Spleen (tissue), 11 donors: ENCODE measurements around the gene HOXA6. TPM values are rescaled to one million over a fixed set of nuclear protein-coding genes. Genes with fewer than 3 reads are reported as not detected.

ENCODE experiments used
- DNase-seq: peaks from one replicate; pipeline ENCODE4 v3.0.0-alpha.2; 2020
- H3K27ac ChIP-seq, 8 donors: fragments of 200-600 bp; sonication (generic) in 7 of 8; 1 replicate in 4 of 8; 2 replicates in 4 of 8; pipeline versions ENCODE4 v1.5.0 to v1.8.0; 2016 to 2021; ENCODE audit warnings: inconsistent platforms in 4 of 8, mild to moderate bottlenecking in 4 of 8, moderate library complexity in 1 of 8
- H3K27me3 ChIP-seq, 7 donors: fragments of 200-600 bp; sonication (generic) in 6 of 7; replicated peaks in 1 of 7; 1 replicate in 4 of 7; 2 replicates in 3 of 7; pipeline versions ENCODE4 v1.5.0 to v1.8.0; 2016 to 2021; ENCODE audit warnings: inconsistent platforms in 3 of 7, mild to moderate bottlenecking in 1 of 7
- H3K36me3 ChIP-seq, 6 donors: fragments of 200-600 bp; sonication (generic) in 5 of 6; 1 replicate in 4 of 6; 2 replicates in 2 of 6; pipeline versions ENCODE4 v1.5.0 to v1.8.0; 2016 to 2021; ENCODE audit warnings: inconsistent platforms in 2 of 6
- H3K4me1 ChIP-seq, 6 donors: fragments of 200-600 bp; sonication (generic) in 5 of 6; 1 replicate in 3 of 6; 2 replicates in 3 of 6; pipeline versions ENCODE4 v1.5.0 to v1.8.0; 2016 to 2021; ENCODE audit warnings: inconsistent platforms in 3 of 6
- H3K4me3 ChIP-seq, 8 donors: fragments of 200-600 bp; sonication (generic) in 7 of 8; 1 replicate in 4 of 8; 2 replicates in 4 of 8; pipeline versions ENCODE4 v1.5.0 to v1.8.0; 2016 to 2021; ENCODE audit warnings: inconsistent platforms in 4 of 8, mild to moderate bottlenecking in 4 of 8, moderate library complexity in 2 of 8
- H3K9me3 ChIP-seq, 8 donors: fragments of 200-600 bp; sonication (generic) in 7 of 8; 1 replicate in 4 of 8; 2 replicates in 4 of 8; pipeline versions ENCODE4 v1.5.0 to v1.8.0; 2016 to 2021; ENCODE audit warnings: inconsistent platforms in 4 of 8
- POLR2A ChIP-seq, 3 donors: fragments of 450-650 bp; IDR thresholded peaks; one replicate each; pipeline ENCODE4 v1.5.1; 2017; ENCODE audit warnings: antibody characterized with exemption in 3 of 3, mild to moderate bottlenecking in 1 of 3
- POLR2AphosphoS5 ChIP-seq, 3 donors: sonication (generic); formaldehyde crosslinking; IDR thresholded peaks; one replicate each; pipeline ENCODE4 v1.5.1; 2017; ENCODE audit warnings: antibody characterized with exemption in 3 of 3
- WGBS, 5 donors: extraction: QIAGEN DNeasy Blood & Tissue Kit in 3 of 5; methylation state at CpG; one replicate each; pipeline versions ENCODE4 v1.1.5 to v1.1.7; 2013 to 2018; 5-methylcytosine and 5-hydroxymethylcytosine counted together
- intact Hi-C: fragments of 100-400 bp; cut with DNase I; formaldehyde crosslinking; loops from one replicate; pipeline ENCODE4 v1.15.0; 2023; ENCODE audit warnings: low total_unique reads
- polyA plus RNA-seq, 3 donors: library from polyadenylated mRNA; stranded (reverse); fragments of 200-250 nt; gene quantifications; one replicate each; pipeline ENCODE4 v1.2.1, GENCODE V29; 2013
- total RNA-seq, 7 donors: library from RNA; depleted of rRNA in 3 of 7; stranded (reverse); fragments of >200 nt in 3 of 7; fragmentation: NEBNext Ultra II Directional in 4 of 7; extraction: Animal tissue kit (Norgen Biotek cat#: 25700) in 4 of 7; gene quantifications; one replicate each; pipeline versions ENCODE4 v1.1.0 to v1.2.1, GENCODE V29; 2016 to 2021
- TF ChIP-seq, protein P1 (sequence below), 11 experiments: fragments of 200-600 bp in 7 of 11; fragments of 450-650 bp in 4 of 11; sonication (generic) in 4 of 11; IDR thresholded peaks in 8 of 11; conservative IDR thresholded peaks in 3 of 11; 1 replicate in 7 of 11; 2 replicates in 4 of 11; pipeline versions ENCODE4 v1.4.0 to v1.8.0; 2016 to 2021; ENCODE audit warnings: antibody characterized with exemption in 11 of 11, inconsistent platforms in 4 of 11, mild to moderate bottlenecking in 1 of 11
- donor health status: healthy with polysubstance abuse.
- donor health status: DM: no; HTN: no; CAD: no; lungs with moderate emphysema.
- donor health status: DM: no; HTN: no; CAD: no.
- donor health status: Bipolar disorder and iron deficiency.
- donor health status: healthy.
- donor health status: DM: no; HTN: no; CAD: no.
- donor health status: DM: yes; HTN: yes; CAD: no.

Gene HOXA6
- total and polyA plus RNA-seq, 10 donors, result 0.26 to 2.0 (median 1.2) TPM; not detected in 2

DNA sequence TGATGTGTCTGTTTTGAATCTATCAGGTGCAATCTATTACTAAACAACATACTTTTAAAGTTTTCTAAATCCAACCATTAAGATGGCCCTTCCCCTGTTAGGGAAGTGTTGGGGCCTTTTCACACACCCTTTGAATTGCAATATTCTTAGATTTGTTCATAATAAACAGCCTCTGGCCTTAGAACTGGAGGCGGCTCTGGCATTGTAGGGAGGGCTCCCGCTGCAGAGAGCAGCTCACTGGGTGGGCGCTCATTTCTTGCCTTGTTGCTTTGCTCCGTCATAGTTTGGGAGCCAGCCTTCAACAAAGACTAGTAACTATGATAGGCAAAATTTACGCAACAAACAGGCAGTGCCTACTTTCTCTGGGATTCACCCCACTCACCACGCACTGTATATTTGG lies 30.8 kb upstream of the HOXA6 start:
- Histone ChIP-seq H3K36me3 (no peaks in the 10 kb centered on the region), H3K4me1 (peaks cover 16 to 44% (median 29%) of the 10 kb centered on the region in 6 donors), H3K27ac (no peak overlapping the region), H3K4me3 (no peak overlapping the region), H3K9me3 (no peaks in the 10 kb centered on the region), H3K27me3 (peaks cover 19 to 100% (median 100%) of the 10 kb centered on the region in 7 donors)
- WGBS, 5 donors, result 90 to 95% (median 92%) methylated on average over 6 of the region's 6 CpGs
- DNase-seq, result peak; percentile 1
- intact Hi-C loops, result no loop called here
- TF ChIP-seq POLR2AphosphoS5 (IDR thresholded peaks at IDR 0.05), result no peak
- TF ChIP-seq, protein P1, sequence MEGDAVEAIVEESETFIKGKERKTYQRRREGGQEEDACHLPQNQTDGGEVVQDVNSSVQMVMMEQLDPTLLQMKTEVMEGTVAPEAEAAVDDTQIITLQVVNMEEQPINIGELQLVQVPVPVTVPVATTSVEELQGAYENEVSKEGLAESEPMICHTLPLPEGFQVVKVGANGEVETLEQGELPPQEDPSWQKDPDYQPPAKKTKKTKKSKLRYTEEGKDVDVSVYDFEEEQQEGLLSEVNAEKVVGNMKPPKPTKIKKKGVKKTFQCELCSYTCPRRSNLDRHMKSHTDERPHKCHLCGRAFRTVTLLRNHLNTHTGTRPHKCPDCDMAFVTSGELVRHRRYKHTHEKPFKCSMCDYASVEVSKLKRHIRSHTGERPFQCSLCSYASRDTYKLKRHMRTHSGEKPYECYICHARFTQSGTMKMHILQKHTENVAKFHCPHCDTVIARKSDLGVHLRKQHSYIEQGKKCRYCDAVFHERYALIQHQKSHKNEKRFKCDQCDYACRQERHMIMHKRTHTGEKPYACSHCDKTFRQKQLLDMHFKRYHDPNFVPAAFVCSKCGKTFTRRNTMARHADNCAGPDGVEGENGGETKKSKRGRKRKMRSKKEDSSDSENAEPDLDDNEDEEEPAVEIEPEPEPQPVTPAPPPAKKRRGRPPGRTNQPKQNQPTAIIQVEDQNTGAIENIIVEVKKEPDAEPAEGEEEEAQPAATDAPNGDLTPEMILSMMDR (IDR thresholded peaks at IDR 0.05 in 8 of 11, conservative IDR thresholded peaks at IDR 0.05 in 3 of 11), result no peak
- no peak for TF ChIP-seq POLR2A (IDR thresholded peaks at IDR 0.05)

DNA sequence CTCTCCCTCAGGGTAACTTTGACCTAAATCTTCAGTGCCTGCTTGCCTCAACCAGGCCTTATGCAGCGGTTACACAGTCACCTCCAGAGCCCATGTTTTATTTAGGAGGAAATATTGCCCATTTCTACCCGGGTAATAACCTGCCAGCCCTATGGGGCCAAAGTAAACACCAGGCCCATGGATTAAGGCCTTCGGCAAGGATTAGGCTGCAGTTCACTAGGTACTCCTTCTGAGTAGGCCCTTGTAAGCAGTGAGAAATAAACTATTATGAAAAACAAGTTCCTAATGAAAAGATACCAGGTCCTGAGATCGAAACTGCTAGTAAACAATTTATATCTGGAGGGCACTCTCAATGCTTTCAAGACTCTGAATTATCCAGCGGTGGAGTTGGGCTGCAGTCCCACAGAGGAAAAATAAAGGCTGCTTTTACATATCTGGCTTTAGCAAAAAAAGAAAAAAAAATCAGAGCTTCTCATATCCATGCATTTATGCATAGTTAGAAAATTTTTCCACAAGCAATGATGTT lies 30.3 kb upstream of the HOXA6 start:
- Histone ChIP-seq H3K9me3 (no peaks in the 10 kb centered on the region), H3K27ac (no peak overlapping the region), H3K36me3 (no peaks in the 10 kb centered on the region), H3K4me1 (peaks cover 20 to 44% (median 30%) of the 10 kb centered on the region in 6 donors), H3K4me3 (no peak overlapping the region), H3K27me3 (peaks cover 20 to 100% (median 100%) of the 10 kb centered on the region in 7 donors)
- DNase-seq, result peak; percentile 1
- WGBS, 5 donors, result 88 to 94% (median 90%) methylated on average over 5 of the region's 5 CpGs
- intact Hi-C loops, result no loop called here
- TF ChIP-seq, protein P1 (IDR thresholded peaks at IDR 0.05 in 8 of 11, conservative IDR thresholded peaks at IDR 0.05 in 3 of 11), result no peak
- TF ChIP-seq POLR2AphosphoS5 (IDR thresholded peaks at IDR 0.05) (no peak), POLR2A (IDR thresholded peaks at IDR 0.05) (no peak)

DNA sequence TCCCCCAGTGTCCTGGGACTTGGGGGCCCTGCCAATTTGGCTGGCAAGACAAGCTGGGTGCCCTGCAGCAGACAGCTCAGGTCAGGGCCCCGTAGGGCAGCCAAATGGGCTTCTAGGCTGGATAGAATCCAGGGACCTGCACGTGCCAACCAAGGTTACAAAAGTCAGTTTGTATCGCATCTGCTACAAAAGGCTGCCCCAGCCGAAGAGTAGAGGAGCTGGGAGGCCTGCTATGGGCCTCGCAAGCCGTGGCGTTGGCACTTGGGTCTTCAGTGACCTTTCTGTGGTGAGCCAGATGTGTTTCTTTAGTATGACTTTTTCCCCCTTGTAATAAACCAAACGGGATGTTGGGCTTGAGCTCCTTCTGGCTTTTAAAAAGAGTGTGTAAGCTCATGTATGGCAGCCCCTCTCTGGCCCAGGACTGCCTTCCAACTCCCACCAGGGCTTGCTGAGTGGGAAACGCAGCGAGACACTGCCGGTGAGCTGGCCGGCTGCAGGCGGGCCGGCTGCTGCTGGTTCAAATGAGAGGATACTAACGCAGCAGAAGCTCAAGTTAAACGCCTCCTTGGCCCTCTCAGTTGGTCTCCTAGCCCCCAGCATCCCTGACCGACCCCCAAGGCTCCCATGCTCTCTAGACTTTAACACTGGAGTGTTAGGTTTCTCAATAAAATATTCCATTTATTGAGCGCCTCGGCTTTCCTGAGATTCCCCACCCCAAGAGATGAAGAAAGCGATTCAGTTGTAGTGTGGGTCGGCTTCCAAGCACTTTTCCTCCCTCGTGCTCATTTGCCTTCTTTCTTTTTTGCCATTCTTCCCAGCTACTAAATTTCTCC lies 29.6 kb upstream of the HOXA6 start:
- 85 to 93% (median 89%) methylated on average over 22 of the region's 22 CpGs for WGBS, 5 donors
- TF ChIP-seq POLR2AphosphoS5 (IDR thresholded peaks at IDR 0.05), result no peak
- no peak for TF ChIP-seq POLR2A (IDR thresholded peaks at IDR 0.05)
- TF ChIP-seq, protein P1 (IDR thresholded peaks at IDR 0.05 in 8 of 11, conservative IDR thresholded peaks at IDR 0.05 in 3 of 11), result no peak
- Histone ChIP-seq H3K9me3 (peaks cover 0 to 6% (median 0%) of the 10 kb centered on the region in 8 donors), H3K27me3 (peaks cover 27 to 100% (median 100%) of the 10 kb centered on the region in 7 donors), H3K4me1 (peaks cover 21 to 48% (median 36%) of the 10 kb centered on the region in 6 donors), H3K36me3 (no peaks in the 10 kb centered on the region), H3K4me3 (no peak overlapping the region), H3K27ac (no peak overlapping the region)
- peak; percentile 57 for DNase-seq
- intact Hi-C loops, result no loop called here

DNA sequence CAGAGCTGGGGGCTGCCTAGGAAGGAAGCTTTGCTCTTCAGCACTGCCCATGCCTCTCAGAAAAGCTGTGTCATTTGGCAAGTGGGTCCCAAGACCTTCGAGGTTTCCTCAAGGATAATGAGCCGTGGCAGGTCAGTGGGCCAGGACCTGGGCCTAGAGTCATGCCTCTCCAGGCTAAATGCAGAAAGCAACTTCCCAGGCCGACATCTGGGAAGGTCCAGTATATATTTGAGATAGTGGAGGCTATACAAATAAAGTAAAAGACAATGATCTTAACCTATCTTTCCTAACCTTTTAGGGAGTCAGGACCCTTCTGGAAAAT lies 28.9 kb upstream of the HOXA6 start:
- 60 to 80% (median 74%) methylated on average over 3 of the region's 3 CpGs for WGBS, 5 donors
- DNase-seq, result no peak

More for the DNA sequence above, 28.9 kb upstream of the HOXA6 start:
- Histone ChIP-seq H3K27me3 (peaks cover 29 to 100% (median 100%) of the 10 kb centered on the region in 7 donors), H3K27ac (no peak overlapping the region), H3K9me3 (peaks cover 0 to 8% (median 0%) of the 10 kb centered on the region in 8 donors), H3K4me3 (no peak overlapping the region), H3K4me1 (peaks cover 21 to 55% (median 43%) of the 10 kb centered on the region in 6 donors), H3K36me3 (no peaks in the 10 kb centered on the region)
- TF ChIP-seq POLR2AphosphoS5 (IDR thresholded peaks at IDR 0.05), result no peak
- TF ChIP-seq POLR2A (IDR thresholded peaks at IDR 0.05), result no peak
- TF ChIP-seq, protein P1 (IDR thresholded peaks at IDR 0.05 in 8 of 11, conservative IDR thresholded peaks at IDR 0.05 in 3 of 11), result no peak
- intact Hi-C loops, result no loop called here
